Keratinocyte (primary cell): ENCODE data around the gene SNX30. TPM values are rescaled to one million over a fixed set of nuclear protein-coding genes. Genes with fewer than 3 reads are reported as not detected.

Experiments used
- DNase-seq: peaks from one replicate; pipeline ENCODE4 v3.0.0-alpha.2; 2011; ENCODE audit warnings: low read depth, missing footprints, low spot score
- FAIRE-seq: peaks from 2 replicates; lab custom pipeline; 2011; peaks lifted over from hg19 to GRCh38; lab: Jason Lieb, UNC
- H2AFZ ChIP-seq: 2 replicates; pipeline ENCODE4 v1.6.0; 2012; ENCODE audit warnings: low read length, control low read depth, inconsistent platforms; ENCODE audit not compliant: control insufficient read depth
- H3K27ac ChIP-seq: 2 replicates; pipeline ENCODE4 v1.5.1; 2011; ENCODE audit warnings: low read length; ENCODE audit not compliant: control insufficient read depth, insufficient read depth
- H3K27me3 ChIP-seq: 3 replicates; pipeline ENCODE4 v1.6.0; 2011; ENCODE audit warnings: low read length; ENCODE audit not compliant: control insufficient read depth, insufficient read depth; ENCODE audit errors: extremely low read depth
- H3K36me3 ChIP-seq, 2 experiments: 2 replicates in 1 of 2; 3 replicates in 1 of 2; pipeline ENCODE4 v1.5.1; 2011; ENCODE audit warnings: low read length in 2 of 2, mild to moderate bottlenecking in 1 of 2; ENCODE audit not compliant: control insufficient read depth in 2 of 2, insufficient read depth in 2 of 2; ENCODE audit errors: extremely low read depth in 1 of 2
- H3K4me1 ChIP-seq: 3 replicates; pipeline ENCODE4 v1.5.1; 2011; ENCODE audit warnings: low read length; ENCODE audit not compliant: control insufficient read depth, insufficient read depth; ENCODE audit errors: extremely low read depth
- H3K4me2 ChIP-seq: 3 replicates; pipeline ENCODE4 v1.6.0; 2011; ENCODE audit warnings: low read depth, low read length; ENCODE audit not compliant: control insufficient read depth, insufficient read depth; ENCODE audit errors: extremely low read depth
- H3K4me3 ChIP-seq, 3 experiments: fragments of 200-600 bp in 1 of 3; sonication (generic) in 1 of 3; 2 replicates in 2 of 3; 3 replicates in 1 of 3; pipeline ENCODE4 v1.5.1; 2011 to 2016; ENCODE audit warnings: low read length in 3 of 3, mild to moderate bottlenecking in 3 of 3, control low read depth in 2 of 3, inconsistent platforms in 1 of 3, low read depth in 1 of 3, mixed read lengths in 1 of 3, mixed run types in 1 of 3, moderate library complexity in 1 of 3; ENCODE audit not compliant: control insufficient read depth in 2 of 3, insufficient read depth in 2 of 3; ENCODE audit errors: extremely low read depth in 1 of 3
- H3K79me2 ChIP-seq: 2 replicates; pipeline ENCODE4 v1.6.0; 2012; ENCODE audit warnings: low read length; ENCODE audit not compliant: control insufficient read depth, insufficient read depth
- H3K9ac ChIP-seq: 3 replicates; pipeline ENCODE4 v1.6.0; 2011; ENCODE audit warnings: low read length; ENCODE audit not compliant: control insufficient read depth, insufficient read depth; ENCODE audit errors: extremely low read depth
- H3K9me1 ChIP-seq: 3 replicates; pipeline ENCODE4 v1.6.0; 2011; ENCODE audit warnings: low read length; ENCODE audit not compliant: control insufficient read depth, insufficient read depth; ENCODE audit errors: extremely low read depth
- H3K9me3 ChIP-seq: 2 replicates; pipeline ENCODE4 v1.5.1; 2012; ENCODE audit warnings: low read depth, low read length; ENCODE audit not compliant: control insufficient read depth
- H4K20me1 ChIP-seq: 3 replicates; pipeline ENCODE4 v1.6.0; 2011; ENCODE audit warnings: low read length; ENCODE audit not compliant: control insufficient read depth, insufficient read depth; ENCODE audit errors: extremely low read depth
- EZH2 ChIP-seq: IDR thresholded peaks from one replicate; pipeline ENCODE4 v1.6.1; 2012; ENCODE audit warnings: inconsistent platforms, mild to moderate bottlenecking, low read length, moderate library complexity
- dilution Hi-C: fragments of 300-500 bp; cut with MboI; formaldehyde crosslinking; loops from one replicate; pipeline ENCODE4 v1.7.0; 2020; ENCODE audit warnings: low sequenced_read_pairs; ENCODE audit not compliant: extremely low pct_ligation_motif_present
- polyA plus RNA-seq, 5 experiments: library from polyadenylated mRNA; depleted of rRNA in 3 of 5; stranded (reverse) in 3 of 5; stranded (forward) in 1 of 5; unstranded in 1 of 5; fragments of >200 nt; gene quantifications; 1 replicate in 1 of 5; 2 replicates in 3 of 5; 3 replicates in 1 of 5; pipeline versions ENCODE4 v1.2.1 to v1.2.3, GENCODE V29; 2011 to 2012; ENCODE audit warnings: missing spikeins in 2 of 5, low read depth in 1 of 5, low replicate concordance in 1 of 5
- TF ChIP-seq, protein P1 (sequence below), 3 experiments: IDR thresholded peaks in 1 of 3; conservative IDR thresholded peaks in 1 of 3; optimal IDR thresholded peaks in 1 of 3; 2 replicates in 2 of 3; 3 replicates in 1 of 3; pipeline versions ENCODE3 to v1.5.1; 2011; ENCODE audit warnings: low read length in 3 of 3, mild to moderate bottlenecking in 3 of 3, moderate library complexity in 2 of 3, control low read depth in 1 of 3, inconsistent platforms in 1 of 3; ENCODE audit not compliant: insufficient read depth in 2 of 3; ENCODE audit errors: extremely low read depth in 1 of 3

SNX30 gene
- polyA plus RNA-seq, 1 donor (not counting 4 experiments of a cell fraction or from before 2014, with no cell fraction given) = 9.0 TPM

DNA sequence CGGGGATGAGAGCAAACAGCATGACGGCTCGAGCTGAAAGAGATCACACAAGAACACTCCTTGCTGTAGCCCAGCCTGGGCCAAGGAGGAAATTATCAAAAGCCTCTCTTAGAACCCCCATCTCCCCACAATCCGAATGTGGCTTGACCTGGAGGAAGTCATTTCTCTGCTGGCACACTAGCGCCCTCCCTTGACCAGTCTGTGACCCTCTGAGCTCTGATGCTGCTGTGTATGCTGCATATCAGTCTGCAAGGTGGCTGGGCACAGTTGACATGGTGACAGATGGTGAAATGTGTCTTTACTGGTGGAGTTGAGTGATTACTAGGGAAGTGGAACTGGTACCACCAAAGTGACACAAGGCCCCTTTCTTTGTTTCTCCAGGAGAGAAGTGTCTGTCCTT is 136.8 kb downstream of the SNX30 start:
- dilution Hi-C loops = no loop called here
- Histone ChIP-seq H4K20me1 (no peaks in the 10 kb centered on the region), H2AFZ (no peak overlapping the region), H3K79me2 (no peaks in the 10 kb centered on the region), H3K9ac (no peak overlapping the region), H3K9me3 (no peaks in the 10 kb centered on the region), H3K4me2 (no peak overlapping the region), H3K36me3 (no peaks in the 10 kb centered on the region), H3K27me3 (peaks cover 20% of the 10 kb centered on the region), H3K4me3 (no peak overlapping the region), H3K9me1 (no peaks in the 10 kb centered on the region), H3K27ac (no peak overlapping the region), H3K4me1 (peaks cover 24% of the 10 kb centered on the region)
- DNase-seq (no peak), FAIRE-seq (no peak)
- no peak for TF ChIP-seq EZH2
- TF ChIP-seq, protein P1, sequence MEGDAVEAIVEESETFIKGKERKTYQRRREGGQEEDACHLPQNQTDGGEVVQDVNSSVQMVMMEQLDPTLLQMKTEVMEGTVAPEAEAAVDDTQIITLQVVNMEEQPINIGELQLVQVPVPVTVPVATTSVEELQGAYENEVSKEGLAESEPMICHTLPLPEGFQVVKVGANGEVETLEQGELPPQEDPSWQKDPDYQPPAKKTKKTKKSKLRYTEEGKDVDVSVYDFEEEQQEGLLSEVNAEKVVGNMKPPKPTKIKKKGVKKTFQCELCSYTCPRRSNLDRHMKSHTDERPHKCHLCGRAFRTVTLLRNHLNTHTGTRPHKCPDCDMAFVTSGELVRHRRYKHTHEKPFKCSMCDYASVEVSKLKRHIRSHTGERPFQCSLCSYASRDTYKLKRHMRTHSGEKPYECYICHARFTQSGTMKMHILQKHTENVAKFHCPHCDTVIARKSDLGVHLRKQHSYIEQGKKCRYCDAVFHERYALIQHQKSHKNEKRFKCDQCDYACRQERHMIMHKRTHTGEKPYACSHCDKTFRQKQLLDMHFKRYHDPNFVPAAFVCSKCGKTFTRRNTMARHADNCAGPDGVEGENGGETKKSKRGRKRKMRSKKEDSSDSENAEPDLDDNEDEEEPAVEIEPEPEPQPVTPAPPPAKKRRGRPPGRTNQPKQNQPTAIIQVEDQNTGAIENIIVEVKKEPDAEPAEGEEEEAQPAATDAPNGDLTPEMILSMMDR (optimal IDR thresholded peaks at IDR 0.05 in 1 of 3, IDR thresholded peaks at IDR 0.05 in 1 of 3, conservative IDR thresholded peaks at IDR 0.05 in 1 of 3; ENCODE audit: extremely low read depth in 1 of 3, insufficient read depth in 2 of 3, low read length in 3 of 3) = peak in 2 of 3 experiments; percentile 10 to 52

DNA sequence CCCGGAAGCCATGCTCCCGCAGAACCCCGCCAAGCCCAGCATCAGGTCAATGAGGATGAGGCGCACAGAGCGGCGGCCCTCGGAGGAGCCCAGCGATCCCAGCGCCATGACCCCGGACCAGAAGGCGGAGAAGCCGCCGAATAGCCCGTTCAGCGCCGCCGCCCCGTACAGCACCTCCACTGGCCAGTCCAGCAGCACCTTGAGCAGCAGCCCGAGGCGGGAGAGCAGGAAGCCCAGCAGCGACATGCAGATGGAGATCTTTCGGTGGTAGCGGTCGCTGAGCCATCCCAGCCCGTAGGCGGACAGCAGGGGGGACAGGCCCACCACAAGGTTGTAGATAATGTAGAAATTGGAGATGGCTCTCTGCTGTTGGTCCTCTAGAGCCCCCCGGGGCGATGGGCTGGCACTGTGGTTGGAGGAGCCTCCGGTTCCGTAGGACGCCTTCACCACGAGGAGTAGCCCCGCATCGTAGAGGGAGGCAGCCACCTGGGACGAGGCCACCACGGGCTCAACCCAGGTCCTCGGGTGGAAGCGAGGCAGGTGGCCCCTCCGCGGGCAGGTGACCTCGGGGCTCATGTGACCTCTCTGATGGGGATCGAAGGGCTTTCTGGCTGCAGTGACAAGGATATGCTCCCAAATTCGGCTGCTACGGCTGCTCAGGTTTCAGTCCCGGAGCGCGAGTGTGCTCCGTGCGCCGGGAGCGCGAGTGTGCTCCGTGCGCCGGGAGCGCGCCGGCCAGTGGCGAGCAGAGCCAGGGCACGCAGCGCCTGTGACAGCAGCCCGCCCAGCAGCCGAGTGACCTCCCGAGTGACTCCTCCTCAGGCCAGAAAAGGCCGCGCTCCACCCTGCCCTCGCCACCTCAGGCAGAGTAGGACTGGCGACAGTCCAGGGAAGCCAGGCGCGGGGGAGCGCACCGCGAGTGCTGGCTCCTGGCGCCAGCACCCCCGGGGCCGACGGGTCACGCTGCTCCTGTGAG is 139.8 kb downstream of the SNX30 start, which contains the start of gene SLC46A2:
SLC46A2 (minus strand) TSS at position 771 of the 976 bp plus-strand sequence; CDS start at position 576, 195 bp downstream.
- Histone ChIP-seq H3K36me3 (no peaks in the 10 kb centered on the region), H3K4me1 (no peaks in the 10 kb centered on the region), H3K4me2 (peak within 1 kb of the TSS; percentile 31), H3K9ac (no peak within 1 kb of the TSS), H3K4me3 (no peak within 1 kb of the TSS), H3K79me2 (no peaks in the 10 kb centered on the region), H3K27ac (no peak within 1 kb of the TSS), H3K9me1 (no peaks in the 10 kb centered on the region), H3K27me3 (peaks cover 20% of the 10 kb centered on the region), H2AFZ (no peak within 1 kb of the TSS), H3K9me3 (no peaks in the 10 kb centered on the region), H4K20me1 (no peaks in the 10 kb centered on the region)
- DNase-seq = no peak
- no peak for FAIRE-seq
- dilution Hi-C loops = no loop called here
- peak; percentile 62 for TF ChIP-seq EZH2
- TF ChIP-seq, protein P1 (optimal IDR thresholded peaks at IDR 0.05 in 1 of 3, IDR thresholded peaks at IDR 0.05 in 1 of 3, conservative IDR thresholded peaks at IDR 0.05 in 1 of 3; ENCODE audit: extremely low read depth in 1 of 3, insufficient read depth in 2 of 3, low read length in 3 of 3) = no peak
